ENCODE results near the gene GCM1. TPM values are rescaled to one million over a fixed set of nuclear protein-coding genes. Genes with fewer than 3 reads are reported as not detected.

GCM1 gene
- polyA plus RNA-seq, 1 donor from 2014 or later: not detected

- Histone ChIP-seq H4K20me1 (ENCODE audit: insufficient read depth) (no peaks in the 10 kb centered on the region), H3K79me2 (replicated peaks; ENCODE audit: insufficient read depth, low read length) (no peaks in the 10 kb centered on the region), H2AFZ (ENCODE audit: low read depth, low read length) (no peak overlapping the region), H3K4me2 (ENCODE audit: low read length) (no peak overlapping the region), H3K36me3 (ENCODE audit: insufficient read depth, low read length) (no peaks in the 10 kb centered on the region), H3K27ac (ENCODE audit: low read length) (no peak overlapping the region), H3K4me3 (ENCODE audit: low read length) (no peak overlapping the region), H3F3A (ENCODE audit: insufficient read depth, low read length, poor library complexity, severe bottlenecking) (no peaks in the 10 kb centered on the region), H3K9me2 (ENCODE audit: insufficient read depth, low read length) (no peaks in the 10 kb centered on the region), H3K9ac (ENCODE audit: low read length) (no peak overlapping the region), H3K27me3 (ENCODE audit: insufficient read depth, low read depth, low read length) (no peaks in the 10 kb centered on the region), H3K9me3 (ENCODE audit: low read length) (no peaks in the 10 kb centered on the region)
- TF ChIP-seq REST (IDR thresholded peaks at IDR 0.05; ENCODE audit: borderline replicate concordance) (no peak), EZH2 (IDR thresholded peaks at IDR 0.05; ENCODE audit: borderline replicate concordance, insufficient read depth, low read length, poor library complexity, severe bottlenecking) (no peak), MXI1 (conservative IDR thresholded peaks at IDR 0.05; ENCODE audit: poor library complexity, severe bottlenecking) (no peak), SMC3 (conservative IDR thresholded peaks at IDR 0.05; ENCODE audit: poor library complexity) (no peak), TAF1 (IDR thresholded peaks at IDR 0.05; ENCODE audit: low read depth) (no peak), RAD21 (conservative IDR thresholded peaks at IDR 0.05) (no peak), EP300 (conservative IDR thresholded peaks at IDR 0.05; ENCODE audit: poor library complexity, severe bottlenecking) (no peak), POLR2AphosphoS5 (IDR thresholded peaks at IDR 0.05) (no peak)
- TF ChIP-seq, protein P1, sequence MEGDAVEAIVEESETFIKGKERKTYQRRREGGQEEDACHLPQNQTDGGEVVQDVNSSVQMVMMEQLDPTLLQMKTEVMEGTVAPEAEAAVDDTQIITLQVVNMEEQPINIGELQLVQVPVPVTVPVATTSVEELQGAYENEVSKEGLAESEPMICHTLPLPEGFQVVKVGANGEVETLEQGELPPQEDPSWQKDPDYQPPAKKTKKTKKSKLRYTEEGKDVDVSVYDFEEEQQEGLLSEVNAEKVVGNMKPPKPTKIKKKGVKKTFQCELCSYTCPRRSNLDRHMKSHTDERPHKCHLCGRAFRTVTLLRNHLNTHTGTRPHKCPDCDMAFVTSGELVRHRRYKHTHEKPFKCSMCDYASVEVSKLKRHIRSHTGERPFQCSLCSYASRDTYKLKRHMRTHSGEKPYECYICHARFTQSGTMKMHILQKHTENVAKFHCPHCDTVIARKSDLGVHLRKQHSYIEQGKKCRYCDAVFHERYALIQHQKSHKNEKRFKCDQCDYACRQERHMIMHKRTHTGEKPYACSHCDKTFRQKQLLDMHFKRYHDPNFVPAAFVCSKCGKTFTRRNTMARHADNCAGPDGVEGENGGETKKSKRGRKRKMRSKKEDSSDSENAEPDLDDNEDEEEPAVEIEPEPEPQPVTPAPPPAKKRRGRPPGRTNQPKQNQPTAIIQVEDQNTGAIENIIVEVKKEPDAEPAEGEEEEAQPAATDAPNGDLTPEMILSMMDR (IDR thresholded peaks at IDR 0.05; ENCODE audit: poor library complexity, severe bottlenecking): no peak
Measured at GRCh38 chr6:53152576-53152975, 3.9 kb upstream of the GCM1 start.

- no peaks in the 10 kb centered on the region for H3K79me2 ChIP-seq (replicated peaks; ENCODE audit: insufficient read depth, low read length)
- H3K9ac ChIP-seq (ENCODE audit: low read length): no peak overlapping the region
- H3K27me3 ChIP-seq (ENCODE audit: insufficient read depth, low read depth, low read length): no peaks in the 10 kb centered on the region
- no peaks in the 10 kb centered on the region for H3F3A ChIP-seq (ENCODE audit: insufficient read depth, low read length, poor library complexity, severe bottlenecking)
- no peaks in the 10 kb centered on the region for H3K9me3 ChIP-seq (ENCODE audit: low read length)
- H4K20me1 ChIP-seq (ENCODE audit: insufficient read depth): no peaks in the 10 kb centered on the region
- H3K9me2 ChIP-seq (ENCODE audit: insufficient read depth, low read length): no peaks in the 10 kb centered on the region
- no peak overlapping the region for H3K4me2 ChIP-seq (ENCODE audit: low read length)
- no peak overlapping the region for H3K27ac ChIP-seq (ENCODE audit: low read length)
- H2AFZ ChIP-seq (ENCODE audit: low read depth, low read length): no peak overlapping the region
- no peaks in the 10 kb centered on the region for H3K36me3 ChIP-seq (ENCODE audit: insufficient read depth, low read length)
- H3K4me3 ChIP-seq (ENCODE audit: low read length): no peak overlapping the region
- TF ChIP-seq TAF1 (IDR thresholded peaks at IDR 0.05; ENCODE audit: low read depth): no peak
Measured at GRCh38 chr6:53151676-53152075, 3.0 kb upstream of the GCM1 start.

DNA sequence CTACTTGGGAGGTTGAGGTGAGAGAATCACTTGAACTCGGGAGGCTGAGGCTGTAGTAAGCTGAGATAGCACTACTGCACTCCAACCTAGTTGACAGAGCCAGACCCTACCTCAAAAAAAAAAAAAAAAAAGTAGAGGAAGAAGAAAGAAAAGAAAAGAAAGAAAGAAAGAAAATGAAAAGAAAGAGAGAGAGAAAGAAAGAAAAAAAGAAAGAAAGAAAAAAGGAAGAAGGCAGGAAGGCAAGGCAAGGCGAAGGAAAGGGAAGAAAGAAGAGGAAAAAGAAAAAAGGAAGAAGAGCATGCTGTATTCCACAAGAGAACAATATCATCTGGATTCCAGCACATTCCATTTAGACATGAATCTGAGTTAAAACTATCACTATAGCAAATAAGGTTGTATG, 3.8 kb downstream of the GCM1 start:
- H2AFZ ChIP-seq (ENCODE audit: low read depth, low read length): no peak overlapping the region
- H3K4me2 ChIP-seq (ENCODE audit: low read length): no peak overlapping the region
- H3K9ac ChIP-seq (ENCODE audit: low read length): no peak overlapping the region
- no peaks in the 10 kb centered on the region for H4K20me1 ChIP-seq (ENCODE audit: insufficient read depth)
- no peaks in the 10 kb centered on the region for H3K27me3 ChIP-seq (ENCODE audit: insufficient read depth, low read depth, low read length)
- no peaks in the 10 kb centered on the region for H3K36me3 ChIP-seq (ENCODE audit: insufficient read depth, low read length)
- no peaks in the 10 kb centered on the region for H3K9me2 ChIP-seq (ENCODE audit: insufficient read depth, low read length)
- no peak overlapping the region for H3K27ac ChIP-seq (ENCODE audit: low read length)
- no peak overlapping the region for H3K4me3 ChIP-seq (ENCODE audit: low read length)
- no peaks in the 10 kb centered on the region for H3K9me3 ChIP-seq (ENCODE audit: low read length)
- TF ChIP-seq MXI1 (conservative IDR thresholded peaks at IDR 0.05; ENCODE audit: poor library complexity, severe bottlenecking) (no peak), SMC3 (conservative IDR thresholded peaks at IDR 0.05; ENCODE audit: poor library complexity) (no peak), POLR2AphosphoS5 (IDR thresholded peaks at IDR 0.05) (no peak), RAD21 (conservative IDR thresholded peaks at IDR 0.05) (no peak), EP300 (conservative IDR thresholded peaks at IDR 0.05; ENCODE audit: poor library complexity, severe bottlenecking) (no peak), EZH2 (IDR thresholded peaks at IDR 0.05; ENCODE audit: borderline replicate concordance, insufficient read depth, low read length, poor library complexity, severe bottlenecking) (no peak), TAF1 (IDR thresholded peaks at IDR 0.05; ENCODE audit: low read depth) (no peak), REST (IDR thresholded peaks at IDR 0.05; ENCODE audit: borderline replicate concordance) (no peak)
- TF ChIP-seq, protein P1 (IDR thresholded peaks at IDR 0.05; ENCODE audit: poor library complexity, severe bottlenecking): no peak
- no peaks in the 10 kb centered on the region for H3K79me2 ChIP-seq (replicated peaks; ENCODE audit: insufficient read depth, low read length)
- no peaks in the 10 kb centered on the region for H3F3A ChIP-seq (ENCODE audit: insufficient read depth, low read length, poor library complexity, severe bottlenecking)
